ENCODE data around the gene TOX4. TPM values are rescaled to one million over a fixed set of nuclear protein-coding genes. Genes with fewer than 3 reads are reported as not detected.

TOX4 gene
- total RNA-seq, 2 donors from 2014 or later, result 40.2 to 40.3 TPM

DNA sequence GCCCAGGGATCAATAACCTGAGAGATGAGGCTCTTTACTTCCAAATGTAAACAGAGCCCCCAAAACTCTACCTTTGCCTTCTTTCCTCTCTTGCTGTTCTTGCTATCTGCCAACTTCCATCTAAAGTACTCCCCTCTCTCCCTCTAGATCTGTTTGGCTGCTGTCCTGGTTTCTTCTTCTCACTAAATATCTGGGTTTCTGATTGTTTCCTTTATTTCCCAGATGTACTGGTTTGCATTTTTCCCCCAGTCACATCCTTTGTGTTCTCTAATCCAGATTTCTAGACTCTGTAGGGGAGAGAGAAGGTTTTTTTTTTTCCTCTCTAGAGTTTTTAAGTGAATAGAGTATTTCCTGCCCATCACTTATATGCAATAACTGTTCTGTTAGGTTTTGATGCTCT is 56.3 kb downstream of the TOX4 start:
- DNase-seq (ENCODE audit: low spot score), result no peak
- peaks cover 3 to 15% of the 10 kb centered on the region in 2 donors for H3K27me3 ChIP-seq

DNA sequence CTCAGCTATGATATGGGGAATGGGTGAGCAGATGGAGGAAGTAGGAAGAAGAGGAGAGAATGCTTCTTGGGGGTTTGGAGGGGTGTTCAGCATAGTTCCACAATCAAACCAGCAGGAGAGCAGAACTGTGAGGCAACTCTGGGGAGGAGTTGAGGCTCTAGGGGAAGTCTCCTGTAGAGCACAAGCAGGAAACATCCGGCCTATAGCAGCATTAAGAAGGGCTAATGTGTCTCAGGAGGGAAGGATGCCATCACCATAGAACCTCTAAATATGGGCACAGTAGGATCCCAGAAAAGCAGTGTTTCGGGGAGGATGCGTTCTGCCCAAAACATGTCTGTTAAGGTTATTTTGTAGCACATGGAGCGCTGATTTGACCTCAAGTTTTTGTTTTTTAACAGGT is 57.6 kb downstream of the TOX4 start:
- Histone ChIP-seq H3K9me3 (no peaks in the 10 kb centered on the region), H3K36me3 (no peaks in the 10 kb centered on the region), H3K27me3 (peaks cover 3 to 15% of the 10 kb centered on the region in 2 donors), H3K27ac (no peak overlapping the region), H3K4me1 (peaks cover 0 to 10% of the 10 kb centered on the region in 2 donors), H3K4me3 (no peak overlapping the region)
- TF ChIP-seq, protein P1, sequence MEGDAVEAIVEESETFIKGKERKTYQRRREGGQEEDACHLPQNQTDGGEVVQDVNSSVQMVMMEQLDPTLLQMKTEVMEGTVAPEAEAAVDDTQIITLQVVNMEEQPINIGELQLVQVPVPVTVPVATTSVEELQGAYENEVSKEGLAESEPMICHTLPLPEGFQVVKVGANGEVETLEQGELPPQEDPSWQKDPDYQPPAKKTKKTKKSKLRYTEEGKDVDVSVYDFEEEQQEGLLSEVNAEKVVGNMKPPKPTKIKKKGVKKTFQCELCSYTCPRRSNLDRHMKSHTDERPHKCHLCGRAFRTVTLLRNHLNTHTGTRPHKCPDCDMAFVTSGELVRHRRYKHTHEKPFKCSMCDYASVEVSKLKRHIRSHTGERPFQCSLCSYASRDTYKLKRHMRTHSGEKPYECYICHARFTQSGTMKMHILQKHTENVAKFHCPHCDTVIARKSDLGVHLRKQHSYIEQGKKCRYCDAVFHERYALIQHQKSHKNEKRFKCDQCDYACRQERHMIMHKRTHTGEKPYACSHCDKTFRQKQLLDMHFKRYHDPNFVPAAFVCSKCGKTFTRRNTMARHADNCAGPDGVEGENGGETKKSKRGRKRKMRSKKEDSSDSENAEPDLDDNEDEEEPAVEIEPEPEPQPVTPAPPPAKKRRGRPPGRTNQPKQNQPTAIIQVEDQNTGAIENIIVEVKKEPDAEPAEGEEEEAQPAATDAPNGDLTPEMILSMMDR (IDR thresholded peaks at IDR 0.05), result no peak
- no peak for DNase-seq (ENCODE audit: low spot score)

More for the DNA sequence above, 56.3 kb downstream of the TOX4 start:
- no peak overlapping the region for H3K4me3 ChIP-seq
- H3K27ac ChIP-seq, result no peak overlapping the region
- TF ChIP-seq, protein P1 (IDR thresholded peaks at IDR 0.05), result no peak
- H3K36me3 ChIP-seq, result no peaks in the 10 kb centered on the region
- H3K9me3 ChIP-seq, result no peaks in the 10 kb centered on the region
- H3K4me1 ChIP-seq, result peaks cover 0 to 10% of the 10 kb centered on the region in 2 donors

DNA sequence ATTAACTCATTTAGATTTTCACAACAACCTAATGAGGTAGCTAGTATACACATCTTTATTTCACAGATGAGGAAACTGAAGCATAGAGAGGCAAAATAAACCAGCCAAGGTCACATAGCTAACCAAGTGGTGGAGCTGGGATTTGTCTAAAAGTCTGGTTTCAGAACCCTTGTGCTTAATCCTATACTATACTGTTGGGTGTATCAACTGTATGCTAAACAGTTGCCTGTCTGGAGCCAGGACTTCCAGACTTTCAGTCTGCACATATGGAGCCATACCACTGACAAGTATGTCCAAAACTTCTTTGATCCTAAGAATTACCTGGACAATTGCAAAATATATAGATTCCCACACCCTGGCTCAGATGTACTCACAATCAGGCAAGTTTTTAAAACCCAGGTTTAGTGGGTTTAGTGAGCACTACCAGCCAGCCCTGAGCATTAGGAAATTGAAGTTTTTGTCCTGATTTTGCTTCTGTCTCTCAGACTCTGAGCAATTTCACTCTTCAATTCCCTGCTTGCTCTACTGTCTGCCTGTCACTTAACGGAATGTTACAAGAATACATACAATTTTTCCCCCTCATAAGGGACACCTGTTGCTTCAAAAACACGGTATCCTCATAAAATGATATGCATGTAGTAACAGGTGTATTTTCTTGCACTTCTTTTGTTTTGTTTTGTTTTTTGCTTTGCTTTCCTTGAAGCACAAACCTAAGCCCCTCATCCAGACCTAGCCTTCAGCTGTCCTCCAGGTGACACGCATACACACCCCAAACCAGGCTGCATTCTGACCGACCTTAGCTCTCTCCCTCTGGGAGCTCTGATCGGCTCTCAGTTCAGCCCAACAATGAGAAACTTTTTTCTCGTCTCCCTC is 58.8 kb downstream of the TOX4 start:
- Histone ChIP-seq H3K4me1 (peaks cover 0 to 10% of the 10 kb centered on the region in 2 donors), H3K36me3 (no peaks in the 10 kb centered on the region), H3K27me3 (peaks cover 3 to 15% of the 10 kb centered on the region in 2 donors), H3K4me3 (no peak overlapping the region), H3K9me3 (no peaks in the 10 kb centered on the region), H3K27ac (no peak overlapping the region)
- no peak for DNase-seq (ENCODE audit: low spot score)
- TF ChIP-seq, protein P1 (IDR thresholded peaks at IDR 0.05), result no peak

DNA sequence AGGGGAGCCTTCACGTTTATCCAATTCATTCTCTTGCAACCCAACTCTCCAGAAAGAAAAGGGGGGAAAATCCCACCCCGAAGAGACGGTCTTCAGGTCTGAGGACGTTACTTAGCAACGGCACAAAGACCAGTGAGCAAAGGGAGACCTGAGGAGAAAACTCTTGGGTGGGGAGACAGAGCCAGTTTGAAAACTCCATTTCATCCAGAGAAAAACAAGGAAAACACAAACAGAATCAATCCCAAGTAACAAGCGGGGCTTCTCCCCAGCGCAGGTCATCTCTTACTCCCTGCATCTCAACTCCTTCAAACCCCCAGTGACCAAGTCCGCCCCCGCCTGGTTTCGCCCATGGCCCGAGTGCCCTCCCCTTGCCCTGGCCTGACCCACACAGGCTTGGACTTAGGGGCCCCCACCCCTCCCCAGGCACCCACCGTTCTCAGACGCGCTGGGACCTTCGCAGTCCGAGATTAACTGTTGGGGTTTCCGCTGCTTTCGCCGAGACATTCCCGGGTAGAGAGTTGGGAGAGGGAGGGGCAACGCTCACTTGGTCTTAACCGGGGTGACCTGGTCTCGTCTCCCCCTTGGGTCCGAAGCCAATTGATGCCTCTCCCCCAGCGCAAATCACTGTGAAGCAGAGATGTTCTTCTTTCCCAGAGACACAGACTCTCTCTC is 59.6 kb downstream of the TOX4 start:
- Histone ChIP-seq H3K36me3 (no peaks in the 10 kb centered on the region), H3K27me3 (peaks cover 3 to 15% of the 10 kb centered on the region in 2 donors), H3K4me3 (peak overlapping the region; percentile 17 to 42), H3K27ac (no peak overlapping the region), H3K9me3 (no peaks in the 10 kb centered on the region), H3K4me1 (peaks cover 0 to 10% of the 10 kb centered on the region in 2 donors)
- TF ChIP-seq, protein P1 (IDR thresholded peaks at IDR 0.05), result no peak
- no peak for DNase-seq (ENCODE audit: low spot score)

DNA sequence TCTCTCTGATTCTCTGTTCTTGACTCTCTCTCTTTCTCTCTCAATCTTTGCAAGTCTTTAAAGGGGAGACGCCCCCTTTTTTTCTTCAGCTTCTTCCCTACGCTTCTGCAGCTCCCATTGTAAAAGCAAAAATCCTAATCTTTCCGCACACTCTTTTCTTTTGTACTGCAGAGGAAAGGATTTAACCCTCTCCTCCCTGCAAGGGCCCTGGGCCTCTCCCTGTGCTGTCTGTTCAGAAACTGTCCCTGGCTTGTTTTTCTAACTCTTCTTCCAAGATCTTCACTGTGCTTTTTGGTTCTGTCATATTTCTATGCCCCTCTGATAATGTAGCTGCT is 60.1 kb downstream of the TOX4 start:
- DNase-seq (ENCODE audit: low spot score), result no peak
- Histone ChIP-seq H3K27ac (no peak overlapping the region), H3K4me1 (peaks cover 0 to 10% of the 10 kb centered on the region in 2 donors), H3K36me3 (no peaks in the 10 kb centered on the region), H3K27me3 (peaks cover 3 to 15% of the 10 kb centered on the region in 2 donors), H3K4me3 (peak overlapping the region; percentile 17 to 42), H3K9me3 (no peaks in the 10 kb centered on the region)
- TF ChIP-seq, protein P1 (IDR thresholded peaks at IDR 0.05), result no peak
